ENCODE data around the gene ENTPD2.

The ENTPD2 gene

DNA sequence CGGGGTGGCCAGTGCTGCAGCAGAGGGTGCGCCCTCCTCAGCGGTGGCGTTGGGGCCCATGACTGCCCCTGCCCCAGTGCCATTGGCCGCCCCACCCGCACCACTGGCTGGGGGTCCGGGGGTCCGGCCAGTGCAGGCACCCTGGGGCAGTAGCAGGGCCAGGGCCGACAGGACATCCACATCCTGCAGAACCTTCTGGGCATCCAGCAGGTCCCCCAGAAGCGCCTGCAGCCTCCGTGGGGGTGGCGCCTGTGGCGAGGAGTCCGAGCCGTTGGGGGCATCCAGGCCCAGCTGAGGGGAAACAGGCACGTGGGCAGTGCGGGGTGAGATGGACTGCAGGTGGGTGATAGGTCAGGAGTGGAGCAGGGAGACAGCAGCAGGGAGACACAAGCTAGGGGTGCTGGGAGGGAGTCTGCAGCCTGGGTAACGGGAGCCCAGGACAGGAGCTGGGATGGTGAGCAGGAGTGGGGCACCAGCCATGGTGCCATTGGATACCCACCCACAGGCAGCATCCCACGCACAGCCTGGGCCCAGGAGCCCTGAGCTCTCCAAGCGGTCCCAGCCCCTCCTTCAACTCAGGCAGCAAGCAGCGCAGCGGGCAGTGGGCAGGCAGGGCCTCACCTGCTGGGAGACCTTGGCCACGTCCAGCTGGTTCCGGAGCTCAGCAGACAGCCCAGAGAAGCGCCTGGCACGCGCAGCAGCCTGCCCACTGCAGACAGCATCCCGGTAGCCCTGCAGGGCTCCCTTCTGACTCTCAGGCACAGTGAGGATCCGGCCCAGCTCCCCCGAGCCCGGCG is 32.9 kb downstream of the ENTPD2 start:
- DNase-seq (ENCODE audit: low read depth), result no peak
- H3K4me3 ChIP-seq (ENCODE audit: low read depth, low read length), result no peak overlapping the region
- TF ChIP-seq, protein P1, sequence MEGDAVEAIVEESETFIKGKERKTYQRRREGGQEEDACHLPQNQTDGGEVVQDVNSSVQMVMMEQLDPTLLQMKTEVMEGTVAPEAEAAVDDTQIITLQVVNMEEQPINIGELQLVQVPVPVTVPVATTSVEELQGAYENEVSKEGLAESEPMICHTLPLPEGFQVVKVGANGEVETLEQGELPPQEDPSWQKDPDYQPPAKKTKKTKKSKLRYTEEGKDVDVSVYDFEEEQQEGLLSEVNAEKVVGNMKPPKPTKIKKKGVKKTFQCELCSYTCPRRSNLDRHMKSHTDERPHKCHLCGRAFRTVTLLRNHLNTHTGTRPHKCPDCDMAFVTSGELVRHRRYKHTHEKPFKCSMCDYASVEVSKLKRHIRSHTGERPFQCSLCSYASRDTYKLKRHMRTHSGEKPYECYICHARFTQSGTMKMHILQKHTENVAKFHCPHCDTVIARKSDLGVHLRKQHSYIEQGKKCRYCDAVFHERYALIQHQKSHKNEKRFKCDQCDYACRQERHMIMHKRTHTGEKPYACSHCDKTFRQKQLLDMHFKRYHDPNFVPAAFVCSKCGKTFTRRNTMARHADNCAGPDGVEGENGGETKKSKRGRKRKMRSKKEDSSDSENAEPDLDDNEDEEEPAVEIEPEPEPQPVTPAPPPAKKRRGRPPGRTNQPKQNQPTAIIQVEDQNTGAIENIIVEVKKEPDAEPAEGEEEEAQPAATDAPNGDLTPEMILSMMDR (IDR thresholded peaks at IDR 0.05; ENCODE audit: insufficient read depth, low read depth, low read length, missing control alignments), result no peak

DNA sequence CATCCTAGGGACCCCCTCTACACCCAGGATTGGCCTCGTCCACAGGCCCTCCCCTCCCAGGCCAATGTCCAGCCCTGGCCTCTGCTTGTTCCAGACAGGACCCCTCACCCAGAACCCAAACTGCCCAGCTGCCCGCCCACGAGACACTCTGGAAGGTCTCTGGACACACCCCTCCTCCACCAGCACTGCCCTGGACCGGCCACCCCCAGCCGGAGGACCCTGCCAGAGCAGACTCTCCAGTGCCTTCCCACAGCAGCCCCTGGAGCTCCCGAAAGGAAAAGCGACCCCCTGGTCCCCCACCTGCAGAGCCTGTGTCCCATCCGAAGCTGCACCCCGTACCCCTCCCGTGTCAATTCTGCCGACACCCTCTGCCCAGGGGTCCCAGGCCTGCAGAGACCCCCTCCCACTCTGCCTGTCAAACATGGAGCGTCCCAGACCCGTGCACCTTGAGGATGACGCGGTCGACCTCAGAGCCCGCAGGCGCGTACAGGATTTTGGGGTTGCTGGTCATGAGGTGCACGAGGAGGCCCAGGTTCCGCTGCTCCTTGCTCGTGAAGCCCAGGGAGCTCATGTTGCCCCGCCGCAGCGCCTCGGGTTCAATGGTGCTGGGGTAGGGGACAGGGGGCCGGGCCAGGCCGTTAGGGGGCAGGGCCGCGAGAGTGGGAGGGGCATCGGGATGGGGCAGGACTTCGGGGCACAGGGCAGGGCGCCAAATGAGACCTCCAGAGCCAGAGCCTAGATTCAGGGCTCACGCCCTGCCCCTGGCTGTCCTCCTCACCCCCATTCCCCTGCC is 33.8 kb downstream of the ENTPD2 start:
- no peak overlapping the region for H3K4me3 ChIP-seq (ENCODE audit: low read depth, low read length)
- TF ChIP-seq, protein P1 (IDR thresholded peaks at IDR 0.05; ENCODE audit: insufficient read depth, low read depth, low read length, missing control alignments), result no peak
- no peak for DNase-seq (ENCODE audit: low read depth)

DNA sequence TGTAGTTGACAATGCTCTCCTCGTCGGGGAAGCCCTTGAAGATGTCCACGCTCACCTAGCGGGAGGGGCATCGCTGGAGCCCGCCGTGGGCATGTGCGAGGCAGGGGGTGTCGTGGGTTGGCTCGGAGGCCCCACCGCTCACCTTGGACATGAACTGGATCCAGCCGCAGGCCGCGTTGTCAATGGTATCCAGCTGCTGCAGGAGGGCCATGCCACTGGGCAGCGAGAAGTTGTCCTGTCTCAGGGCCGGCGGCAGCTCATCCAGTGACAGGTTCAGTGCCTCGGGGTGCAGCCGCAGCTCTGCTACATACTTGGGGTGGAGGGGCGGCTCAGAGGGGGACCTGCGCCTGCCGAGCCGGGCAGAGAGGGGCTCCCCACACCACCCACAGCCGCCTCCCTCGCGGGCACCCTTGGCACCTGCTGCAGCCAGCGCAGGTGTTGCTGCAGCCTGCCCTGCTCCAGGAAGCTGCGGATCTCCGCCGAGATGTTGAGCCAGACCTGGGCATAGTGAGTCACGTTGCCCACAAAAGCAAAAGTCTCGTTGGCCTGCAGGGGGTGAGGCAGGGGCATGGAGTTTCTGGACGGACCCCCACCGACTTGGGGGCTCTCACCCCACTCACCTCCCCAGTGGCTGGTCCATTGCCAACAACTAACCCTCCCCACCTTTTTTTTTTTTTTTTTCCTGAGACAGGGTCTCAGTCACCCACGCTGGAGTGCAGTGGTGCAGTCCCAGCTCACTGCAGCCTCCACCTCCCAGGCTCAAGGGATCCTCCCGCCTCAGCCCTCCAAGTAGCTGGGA is 34.9 kb downstream of the ENTPD2 start:
- H3K4me3 ChIP-seq (ENCODE audit: low read depth, low read length), result no peak overlapping the region
- TF ChIP-seq, protein P1 (IDR thresholded peaks at IDR 0.05; ENCODE audit: insufficient read depth, low read depth, low read length, missing control alignments), result no peak
- DNase-seq (ENCODE audit: low read depth), result no peak

DNA sequence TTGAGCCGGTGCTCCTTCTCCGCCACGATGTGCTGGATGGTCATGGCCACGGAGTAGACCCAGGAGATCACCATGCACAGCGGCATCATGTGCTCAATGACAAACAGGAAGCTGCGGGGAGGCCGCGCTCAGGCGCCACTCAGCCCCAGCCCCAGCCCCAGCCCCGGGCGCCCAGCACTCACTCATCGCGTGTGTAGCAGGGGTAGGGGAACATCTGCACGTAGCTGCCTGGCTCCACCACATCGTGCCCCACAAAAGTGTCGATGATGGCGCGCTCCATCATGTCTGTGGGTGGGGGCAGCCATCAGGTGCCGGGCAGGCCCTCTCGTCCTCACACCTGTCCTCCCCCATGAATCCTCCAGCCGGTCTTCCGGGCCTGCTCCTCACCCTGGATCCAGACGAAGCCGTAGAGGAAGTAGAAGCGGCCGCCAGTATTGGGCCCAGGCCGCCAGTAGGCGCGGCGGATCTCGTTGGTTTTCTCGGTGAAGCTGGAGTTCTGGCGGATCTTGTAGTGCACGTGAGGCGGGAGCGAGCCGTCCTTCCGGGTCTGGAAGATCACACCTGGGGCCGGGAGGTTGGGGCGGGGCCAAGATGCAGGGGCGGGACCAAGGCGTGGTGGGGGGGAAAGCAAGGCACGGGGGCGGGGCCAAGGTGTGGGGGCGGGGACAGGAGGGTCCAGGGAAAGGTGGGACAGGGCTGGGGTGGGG is 35.9 kb downstream of the ENTPD2 start:
- TF ChIP-seq, protein P1 (IDR thresholded peaks at IDR 0.05; ENCODE audit: insufficient read depth, low read depth, low read length, missing control alignments), result no peak
- H3K4me3 ChIP-seq (ENCODE audit: low read depth, low read length), result no peak overlapping the region
- DNase-seq (ENCODE audit: low read depth), result no peak

DNA sequence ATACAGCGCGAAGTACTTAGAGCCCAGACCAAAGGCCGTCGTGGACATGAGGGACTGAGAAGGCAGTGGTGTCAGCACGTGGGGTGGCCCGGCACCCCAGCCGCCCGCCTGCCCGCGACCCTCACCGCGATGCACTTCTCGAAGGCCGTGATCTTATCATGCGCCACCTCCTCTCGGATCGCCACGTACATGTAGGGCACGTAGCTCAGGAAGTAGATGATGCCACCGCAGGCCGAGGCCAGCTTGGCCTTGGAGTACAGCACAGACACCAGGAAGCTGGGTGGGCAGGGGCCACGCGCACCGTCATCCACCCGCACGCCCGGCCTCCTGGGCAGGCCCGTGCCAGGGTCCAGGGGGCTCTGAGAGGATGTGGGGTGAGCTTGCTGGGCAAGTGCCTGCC is 36.8 kb downstream of the ENTPD2 start:
- H3K4me3 ChIP-seq (ENCODE audit: low read depth, low read length), result no peak overlapping the region
- TF ChIP-seq, protein P1 (IDR thresholded peaks at IDR 0.05; ENCODE audit: insufficient read depth, low read depth, low read length, missing control alignments), result no peak
- DNase-seq (ENCODE audit: low read depth), result no peak

DNA sequence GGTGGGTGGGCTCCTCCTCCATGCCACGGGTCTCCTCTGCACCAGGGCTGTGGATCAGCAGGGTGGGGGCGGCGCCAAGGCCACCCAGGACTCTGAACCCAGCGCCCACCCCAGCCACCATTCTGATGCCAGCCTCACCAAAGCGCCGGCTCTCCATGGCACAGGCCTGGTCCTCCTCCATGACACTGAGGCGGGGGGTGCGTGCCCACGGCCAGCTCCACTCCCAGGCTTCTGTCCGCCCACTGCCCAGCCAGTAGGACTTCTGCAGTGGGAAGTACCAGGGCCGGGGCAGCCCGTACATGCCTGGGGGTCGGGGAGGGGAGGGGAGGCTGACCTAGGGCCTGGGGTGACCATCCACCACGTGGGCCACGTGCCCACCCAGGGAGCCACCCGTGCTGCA is 37.4 kb downstream of the ENTPD2 start:
- H3K4me3 ChIP-seq (ENCODE audit: low read depth, low read length), result no peak overlapping the region
- no peak for DNase-seq (ENCODE audit: low read depth)
- TF ChIP-seq, protein P1 (IDR thresholded peaks at IDR 0.05; ENCODE audit: insufficient read depth, low read depth, low read length, missing control alignments), result no peak

All from GM12865 (cell line).